GM18873 (cell line): Measurements from ENCODE around the gene ARHGEF7.
A peak's percentile ranks its signal among the peaks of the same experiment; 100 is the strongest.

Source experiments
- ATAC-seq: cut with Tn5 transposase; IDR thresholded peaks from one replicate; pipeline ENCODE4 v1.9.1; 2021; ENCODE audit warnings: mild to moderate bottlenecking, moderate library complexity, moderate number of reproducible peaks; ENCODE audit not compliant: unreplicated experiment, low FRiP score

ARHGEF7 gene

DNA sequence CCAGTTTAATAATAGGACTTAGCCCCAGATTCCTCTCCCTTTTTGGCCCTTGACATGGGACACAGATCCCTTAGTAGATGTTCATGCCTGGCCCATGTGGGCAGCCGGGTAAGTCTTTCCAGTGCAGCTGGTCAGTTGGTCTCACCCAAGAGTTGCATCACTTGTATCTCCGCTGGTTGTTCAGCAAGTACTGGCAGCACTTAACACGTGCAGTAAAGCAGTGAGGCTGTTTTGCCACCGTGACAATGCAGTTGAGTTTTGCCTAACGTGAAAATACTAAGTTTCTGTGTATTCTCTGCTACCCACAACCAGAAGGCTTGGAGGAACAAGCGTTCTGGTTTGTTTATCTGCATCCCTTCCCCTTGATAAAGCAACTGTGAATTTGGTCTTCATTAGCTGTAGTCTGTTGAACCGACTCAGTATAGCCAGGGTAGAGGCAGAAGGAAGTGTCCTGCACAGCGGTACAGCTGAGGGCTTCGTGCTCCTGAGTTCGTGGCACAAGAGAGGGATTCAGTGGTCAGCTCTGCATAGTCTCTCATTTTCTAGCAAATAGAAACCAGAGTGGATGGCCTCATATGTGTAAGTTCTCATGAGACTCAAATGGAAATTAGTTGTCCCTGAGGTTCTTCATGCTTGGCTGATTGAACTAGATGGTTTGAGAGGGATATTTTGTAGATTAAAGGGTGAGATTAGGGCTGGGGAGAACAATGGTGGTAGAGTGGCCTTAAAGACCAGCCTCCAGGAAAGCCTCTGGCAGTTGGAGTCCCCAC is 50.3 kb downstream of the ARHGEF7 start:
- ATAC-seq: peak; percentile 40

DNA sequence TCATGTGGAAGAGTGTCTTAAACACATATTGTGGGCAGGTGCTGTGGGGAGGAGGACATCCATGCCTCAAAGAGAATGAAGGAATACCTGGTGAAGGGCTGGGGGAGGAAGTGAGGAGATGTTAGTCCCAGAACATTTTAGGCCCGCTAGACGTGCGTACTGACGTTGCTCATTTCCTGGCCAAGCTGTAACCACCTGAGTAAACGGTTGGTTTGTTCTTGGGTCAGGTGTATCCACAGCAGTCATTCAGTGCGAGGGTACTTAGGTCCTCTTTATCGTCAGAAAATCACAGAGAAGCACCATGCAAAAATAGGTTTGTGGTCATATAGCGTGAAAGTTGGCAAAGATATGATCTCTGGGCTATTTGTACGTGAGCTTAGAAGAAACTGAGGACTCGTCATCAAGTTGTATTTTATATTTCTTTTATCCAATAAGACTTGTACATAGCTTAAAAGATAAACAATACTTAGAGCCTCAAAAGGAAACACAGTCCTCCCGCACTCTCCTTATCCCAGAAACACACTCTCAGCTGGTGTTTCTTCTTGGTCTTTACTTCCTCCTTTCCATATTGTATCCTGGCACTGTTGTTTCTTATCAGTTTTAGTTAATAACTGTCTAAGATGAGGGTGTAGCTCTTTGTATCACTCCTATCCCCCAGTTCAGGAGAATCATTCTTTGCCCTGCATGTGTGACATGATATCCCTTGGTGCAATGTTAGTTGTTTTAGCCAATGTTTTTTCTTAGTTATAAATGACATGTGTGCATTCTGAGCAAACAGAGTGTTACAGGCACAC is 52.0 kb downstream of the ARHGEF7 start:
- ATAC-seq: no peak

DNA sequence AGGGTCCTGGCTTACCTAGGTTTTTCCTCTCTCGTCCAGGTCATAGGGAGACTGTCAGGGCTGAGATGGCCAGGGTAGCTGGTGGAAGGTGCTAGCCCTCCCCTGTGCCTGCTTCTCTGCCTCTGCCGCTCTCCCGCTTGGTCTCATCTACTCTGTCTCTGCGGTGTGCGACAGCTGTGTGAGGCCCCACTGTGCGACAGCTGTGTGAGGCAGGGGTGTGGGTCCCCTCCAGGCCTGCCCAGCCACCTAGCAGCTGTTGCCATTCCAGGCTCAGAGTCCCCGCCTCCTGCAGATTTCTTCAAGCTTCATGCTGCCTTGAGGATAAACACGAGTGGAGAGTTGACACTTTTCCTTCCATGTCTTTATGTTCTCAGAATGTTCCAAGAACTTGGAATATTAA is 53.0 kb downstream of the ARHGEF7 start:
- ATAC-seq: no peak

DNA sequence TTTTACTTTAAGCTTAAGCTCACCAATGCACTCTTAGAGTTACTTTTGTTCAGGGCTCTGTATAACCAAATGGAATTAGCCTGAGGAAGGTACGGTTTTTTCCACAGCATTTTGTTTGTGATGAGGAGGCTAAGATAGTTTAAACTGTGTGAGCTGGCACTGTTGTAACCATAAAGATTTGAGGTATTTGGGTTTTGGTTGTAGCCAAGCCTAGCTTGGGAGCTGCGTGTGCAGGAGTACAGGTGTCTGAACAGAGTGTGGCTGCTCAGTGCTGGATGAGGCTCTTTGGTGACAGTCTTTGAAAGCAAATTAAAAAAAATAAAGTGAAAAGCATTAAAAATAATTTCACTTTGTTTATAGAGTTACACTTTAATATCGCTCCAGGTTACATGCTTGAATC is 56.0 kb downstream of the ARHGEF7 start:
- no peak for ATAC-seq

DNA sequence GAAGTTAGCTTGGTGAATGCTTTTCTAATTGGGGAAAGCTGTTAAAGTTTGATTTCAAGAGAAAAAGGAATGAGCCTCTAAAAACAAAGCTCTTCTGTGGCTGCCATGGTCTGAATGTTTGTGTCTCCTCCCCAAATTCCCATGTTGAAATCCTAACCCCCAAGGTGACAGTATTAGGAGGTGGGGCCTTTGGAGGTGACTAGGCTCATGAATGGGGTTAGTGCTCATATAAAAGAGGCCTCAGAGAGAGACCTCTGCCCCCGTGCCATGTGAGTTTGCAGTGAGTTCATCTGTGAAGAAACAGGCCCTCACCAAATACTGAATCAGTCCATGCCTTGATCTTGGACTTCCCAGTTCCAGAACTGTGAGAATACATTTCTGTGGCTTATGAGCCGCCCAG is 56.5 kb downstream of the ARHGEF7 start:
- no peak for ATAC-seq

DNA sequence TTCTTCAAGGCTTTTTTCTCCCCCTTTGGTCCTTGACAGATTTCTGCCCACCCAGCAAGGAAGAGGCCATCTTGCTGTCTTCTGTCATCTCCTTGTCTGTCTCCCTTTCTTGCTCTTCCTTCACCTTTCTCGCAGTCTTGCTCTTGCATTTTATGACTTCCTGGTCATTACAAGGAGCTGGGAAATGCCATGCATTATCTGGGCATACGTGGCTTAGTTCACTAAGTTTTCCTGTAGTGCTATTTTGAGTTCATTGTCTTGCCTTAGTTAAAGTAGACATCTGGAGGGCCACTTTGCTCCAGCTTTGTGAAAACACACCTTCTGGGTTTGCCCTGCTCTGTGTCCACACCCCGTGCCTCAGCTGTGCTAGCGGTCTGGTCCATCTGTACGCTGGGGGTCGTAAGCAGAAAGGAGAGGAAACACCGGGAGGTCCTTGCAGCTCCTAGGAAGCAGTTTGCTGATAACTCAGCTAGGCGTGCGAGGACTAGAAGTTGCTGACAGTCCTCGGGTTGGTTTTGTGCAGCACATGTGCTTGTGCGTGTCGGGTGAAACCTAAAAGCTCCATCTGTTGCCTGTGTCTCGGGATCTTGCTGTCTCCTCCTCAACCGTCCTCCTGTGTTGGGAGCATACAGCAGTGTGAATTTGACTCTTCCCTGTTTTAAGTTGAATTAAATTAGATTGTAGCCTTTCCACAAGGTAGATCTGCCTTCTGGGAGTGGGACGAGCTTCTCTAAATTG is 59.4 kb downstream of the ARHGEF7 start:
- ATAC-seq: no peak

DNA sequence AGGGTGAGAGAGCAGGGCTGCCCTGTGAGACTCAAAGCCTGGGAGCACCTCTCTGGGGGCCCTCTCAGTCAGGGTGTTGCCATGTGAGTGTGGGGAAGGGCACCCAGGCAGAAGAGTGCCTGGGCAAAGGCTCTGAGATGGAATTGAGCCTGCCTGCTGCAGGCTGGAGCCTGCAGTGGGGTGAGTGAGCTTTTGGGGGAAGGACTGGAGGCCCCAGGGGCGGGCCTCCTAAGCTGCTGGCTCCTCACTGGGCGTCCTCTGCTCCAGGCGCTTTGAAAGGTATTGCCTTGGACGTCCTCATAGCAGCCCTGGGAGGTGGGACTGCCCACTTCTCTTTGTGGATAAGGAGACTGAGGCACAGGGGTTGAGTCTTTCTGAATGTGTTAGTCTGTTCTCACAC is 60.3 kb downstream of the ARHGEF7 start:
- no peak for ATAC-seq

DNA sequence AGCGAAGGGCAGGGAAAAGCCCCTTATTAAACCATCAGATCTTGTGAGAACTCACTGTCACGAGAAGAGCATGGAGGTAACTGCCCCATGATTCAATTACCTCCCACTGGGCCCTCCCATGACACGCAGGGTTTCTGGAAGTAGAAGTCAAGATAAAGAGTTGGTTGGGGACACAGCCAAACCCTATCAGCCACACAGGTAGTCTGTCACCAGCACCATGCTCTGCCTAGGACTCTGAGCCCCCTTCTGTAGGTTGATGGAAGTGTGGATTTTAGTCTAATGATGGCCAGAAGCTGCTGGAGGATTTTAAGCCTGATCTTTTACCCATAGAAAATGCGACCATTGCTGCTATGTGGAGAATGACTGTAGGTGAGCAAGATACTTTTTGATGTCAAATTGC is 60.8 kb downstream of the ARHGEF7 start:
- no peak for ATAC-seq

DNA sequence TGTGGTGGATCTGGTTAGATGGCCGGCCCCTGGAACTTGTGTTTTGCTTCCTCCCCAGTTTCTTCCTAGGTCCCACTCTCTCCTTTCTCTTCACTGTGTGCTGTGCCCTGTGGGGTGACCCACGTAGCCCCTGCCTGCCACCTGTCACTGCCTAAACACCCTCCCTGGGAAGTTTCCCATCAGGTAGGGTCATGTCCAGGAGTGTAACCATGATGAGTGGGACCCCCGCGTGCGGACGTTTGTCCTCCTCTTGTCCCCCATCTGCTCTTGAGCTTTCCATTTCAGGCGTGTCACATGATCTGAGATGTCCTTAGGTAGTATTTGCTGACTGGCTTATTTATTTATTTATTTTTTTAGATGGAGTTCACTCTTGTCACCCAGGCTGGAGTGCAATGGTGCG is 61.3 kb downstream of the ARHGEF7 start:
- no peak for ATAC-seq

DNA sequence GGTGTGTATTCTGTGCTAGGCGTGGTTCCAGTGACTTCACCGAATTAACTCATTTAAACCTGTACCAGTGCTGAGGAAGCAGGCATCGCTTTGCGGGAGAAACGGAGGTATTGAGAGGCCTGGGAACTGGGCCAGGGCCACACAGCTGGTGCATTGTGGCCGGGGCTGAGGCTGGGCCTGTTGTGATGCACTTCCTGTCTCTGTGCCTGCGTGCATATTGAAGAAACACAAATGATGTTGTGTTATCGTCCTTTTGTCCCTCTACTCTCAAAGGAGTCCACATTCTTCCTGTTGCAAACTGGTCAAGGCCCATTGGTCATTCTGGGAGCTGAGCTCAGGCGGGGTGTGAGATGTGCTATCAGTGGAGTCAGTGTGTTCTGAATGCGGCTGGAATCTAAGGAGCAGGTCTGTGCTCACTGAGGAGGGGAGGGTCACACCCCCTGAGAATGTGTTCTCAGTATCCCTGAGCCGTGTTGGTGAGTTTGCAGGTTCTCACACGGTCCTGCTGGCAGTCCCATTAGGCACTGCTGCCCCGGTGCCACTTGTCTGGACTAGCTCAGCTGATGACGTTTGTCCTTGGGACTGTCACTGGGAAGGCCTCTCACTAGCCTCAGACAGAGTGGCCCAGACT is 62.1 kb downstream of the ARHGEF7 start:
- no peak for ATAC-seq

DNA sequence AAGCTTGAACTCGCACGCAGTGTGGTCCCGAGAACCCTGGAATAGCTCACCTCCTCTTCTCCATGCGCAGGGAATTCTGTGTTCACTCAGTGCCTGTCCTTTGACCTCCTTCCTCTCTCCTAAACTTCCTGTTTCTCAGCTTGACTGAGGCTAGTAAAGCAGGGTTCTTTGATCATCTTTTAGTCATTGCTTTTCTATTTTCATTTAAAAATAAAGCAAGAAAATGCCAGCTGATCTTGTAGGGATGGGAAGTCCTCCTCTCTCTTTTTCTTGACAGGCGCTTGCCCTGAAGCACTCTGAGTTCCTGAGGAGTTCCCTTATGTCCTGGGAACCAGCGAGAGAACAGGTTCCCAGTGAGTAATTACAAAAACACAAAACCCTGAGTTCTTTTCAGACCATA is 62.8 kb downstream of the ARHGEF7 start:
- no peak for ATAC-seq

DNA sequence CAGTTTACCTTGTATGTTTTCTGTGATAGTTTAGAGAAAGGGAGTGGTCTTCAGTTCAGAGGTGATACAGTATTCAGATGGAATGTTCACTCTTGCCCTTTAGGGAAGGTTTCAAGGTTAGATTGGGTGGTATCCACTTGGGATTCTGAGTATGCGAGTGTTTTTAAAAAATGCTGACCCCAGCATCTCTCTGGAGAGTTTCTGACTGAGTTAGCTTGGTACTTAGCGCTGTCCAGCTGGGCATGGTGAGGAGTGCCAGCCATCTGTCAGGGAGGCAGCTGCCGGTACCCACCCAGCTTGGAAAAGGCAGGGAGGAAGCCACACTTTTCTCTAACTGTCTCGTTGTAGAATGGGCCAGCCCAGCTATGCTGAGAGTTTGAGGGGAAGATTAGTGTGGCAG is 63.3 kb downstream of the ARHGEF7 start:
- no peak for ATAC-seq

DNA sequence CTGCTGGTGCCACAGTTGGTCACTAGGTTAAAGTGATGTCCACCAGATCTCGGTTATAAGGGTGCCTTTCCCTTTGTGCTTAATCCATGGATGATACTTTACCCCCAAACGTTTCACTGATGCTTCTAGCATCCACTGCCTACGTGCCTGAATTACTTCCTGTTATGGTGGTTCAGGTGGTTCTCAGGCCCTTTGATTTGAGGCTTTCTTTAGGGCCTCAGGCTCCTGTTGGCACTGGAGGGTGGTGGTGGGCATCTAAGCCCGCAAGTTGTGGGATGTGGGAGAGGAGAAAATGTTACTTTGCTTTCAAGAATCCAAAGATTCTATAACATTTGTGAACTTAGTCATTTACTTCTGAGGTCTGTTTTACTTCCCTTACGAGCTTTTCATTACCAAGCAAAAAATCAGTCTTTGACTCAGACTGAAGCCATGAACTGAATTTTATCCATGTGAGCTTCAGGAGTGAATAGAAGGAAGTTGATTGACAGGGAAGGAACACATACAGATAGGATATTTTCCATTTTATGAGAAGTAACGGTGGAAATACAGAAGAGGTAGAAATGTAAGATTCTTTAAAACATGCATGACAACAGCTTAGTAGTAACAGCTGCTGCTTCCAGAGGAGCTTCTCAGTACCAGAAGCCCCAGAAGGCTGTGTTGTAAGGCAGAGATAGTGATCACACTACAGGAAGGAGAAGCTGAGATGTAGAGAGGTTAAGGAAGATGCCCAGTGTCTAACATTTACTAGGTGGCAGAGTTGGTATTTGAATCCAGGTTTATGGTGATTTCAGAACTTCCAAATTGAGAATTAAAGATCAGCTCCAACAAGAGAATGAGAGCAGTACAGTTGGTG is 65.0 kb downstream of the ARHGEF7 start:
- no peak for ATAC-seq

DNA sequence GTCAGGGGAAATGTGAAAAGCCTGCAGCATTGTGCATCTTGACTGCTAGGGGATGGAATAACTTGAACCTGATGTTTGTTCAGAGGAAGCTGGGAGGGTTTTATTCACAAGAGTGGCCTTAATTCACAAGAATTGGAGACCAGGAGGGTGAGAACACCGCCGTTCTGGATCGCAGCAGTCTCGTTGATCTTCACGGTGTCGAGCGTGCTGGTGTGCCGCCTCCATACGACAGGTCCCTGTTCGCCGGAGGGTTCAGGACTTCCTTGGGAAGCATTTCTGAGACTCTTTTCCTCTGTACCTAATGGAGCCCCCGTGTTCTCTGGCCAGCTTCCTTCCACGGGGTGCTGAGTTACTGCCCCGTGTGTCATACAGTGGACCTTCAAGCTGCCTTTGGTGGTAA is 66.9 kb downstream of the ARHGEF7 start:
- no peak for ATAC-seq

DNA sequence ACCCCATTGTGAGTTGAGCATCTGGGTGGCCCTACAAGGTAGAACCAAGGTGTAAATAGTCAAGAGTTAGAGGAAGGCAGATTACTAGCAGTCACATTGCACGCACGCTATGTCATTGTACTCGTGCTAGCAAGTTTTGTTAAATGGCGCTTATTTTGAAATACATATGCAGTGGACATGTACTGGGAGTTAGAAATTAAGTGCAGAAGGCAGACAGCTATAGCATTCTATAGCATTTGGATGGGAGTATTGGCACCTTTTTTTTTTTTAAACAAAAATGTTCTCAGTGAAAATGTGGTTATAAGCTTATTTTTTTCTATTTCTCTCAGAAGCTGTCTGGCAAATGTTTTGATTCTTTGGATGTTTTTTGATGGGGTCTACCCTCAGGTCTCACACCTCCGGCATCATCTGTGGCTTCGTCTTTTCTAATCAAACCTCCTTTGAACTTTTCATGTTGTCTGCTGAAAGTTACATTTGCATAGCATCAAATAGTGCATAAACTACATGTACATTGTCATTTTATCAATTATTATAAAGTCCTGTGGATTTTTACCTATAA is 68.1 kb downstream of the ARHGEF7 start:
- ATAC-seq: no peak

DNA sequence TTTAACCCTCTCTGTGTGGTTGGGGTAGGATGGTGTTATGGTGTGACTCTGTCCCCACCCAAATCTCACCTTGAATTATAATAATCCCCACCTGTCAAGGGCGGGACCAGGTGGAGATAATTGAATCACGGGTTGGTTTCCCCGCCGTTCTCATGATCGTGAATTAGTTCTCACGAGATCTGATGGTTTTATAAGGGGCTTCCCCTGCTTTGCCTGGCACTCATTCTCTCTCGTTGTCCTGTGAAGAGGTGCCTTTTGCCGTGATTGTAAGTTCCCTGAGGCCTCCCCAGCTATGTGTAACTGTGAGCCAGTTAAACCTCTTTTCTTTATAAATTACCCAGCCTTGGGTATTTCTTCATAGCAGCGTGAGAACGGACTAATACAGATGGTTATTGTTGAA is 68.8 kb downstream of the ARHGEF7 start:
- ATAC-seq: no peak

DNA sequence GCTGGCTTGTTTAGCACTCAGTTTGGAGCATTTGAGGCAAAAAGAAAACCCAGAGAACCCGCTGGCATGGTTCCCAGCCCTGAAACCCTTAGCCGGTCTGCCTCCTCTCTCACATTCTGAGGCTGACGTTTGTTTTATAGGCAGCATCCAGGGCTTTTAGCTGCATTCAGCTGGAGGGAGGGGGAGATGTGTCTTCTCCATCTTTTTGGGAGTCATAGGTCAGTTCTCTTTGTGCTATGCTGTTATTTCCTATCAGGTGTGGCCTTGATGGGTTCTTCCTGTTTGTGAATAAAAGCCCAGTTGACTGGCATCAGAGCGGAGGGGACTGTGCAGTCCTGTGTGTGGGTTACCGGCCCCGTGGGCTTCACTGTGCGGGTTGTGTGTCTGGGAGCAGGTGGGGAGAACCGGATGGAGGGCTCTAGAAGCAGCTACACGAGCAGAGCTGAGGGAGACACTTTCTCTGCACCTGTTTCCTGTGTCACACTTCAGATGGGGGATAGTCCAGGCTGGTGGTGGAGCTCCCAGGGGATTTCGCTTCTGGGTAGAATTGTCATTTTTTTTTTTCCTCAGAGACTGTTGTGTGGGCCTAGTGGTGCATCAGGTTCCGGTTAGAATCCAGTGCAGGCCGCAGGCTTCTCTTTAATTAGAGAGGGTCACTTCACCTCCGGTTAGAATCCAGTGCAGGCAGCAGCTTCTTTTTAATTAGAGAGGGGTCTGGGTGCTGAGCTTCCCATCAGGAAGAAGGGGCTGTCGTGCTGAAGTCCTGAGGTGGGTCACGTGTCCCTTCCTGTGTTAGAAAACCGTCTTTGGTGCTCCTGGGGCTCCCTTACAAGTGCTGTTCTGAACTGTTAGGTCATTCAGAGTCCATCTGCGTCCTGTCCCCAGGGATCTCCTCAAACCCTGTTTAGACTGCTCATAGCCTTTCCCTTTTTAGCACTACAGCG is 69.6 kb downstream of the ARHGEF7 start:
- ATAC-seq: peak; percentile 91

DNA sequence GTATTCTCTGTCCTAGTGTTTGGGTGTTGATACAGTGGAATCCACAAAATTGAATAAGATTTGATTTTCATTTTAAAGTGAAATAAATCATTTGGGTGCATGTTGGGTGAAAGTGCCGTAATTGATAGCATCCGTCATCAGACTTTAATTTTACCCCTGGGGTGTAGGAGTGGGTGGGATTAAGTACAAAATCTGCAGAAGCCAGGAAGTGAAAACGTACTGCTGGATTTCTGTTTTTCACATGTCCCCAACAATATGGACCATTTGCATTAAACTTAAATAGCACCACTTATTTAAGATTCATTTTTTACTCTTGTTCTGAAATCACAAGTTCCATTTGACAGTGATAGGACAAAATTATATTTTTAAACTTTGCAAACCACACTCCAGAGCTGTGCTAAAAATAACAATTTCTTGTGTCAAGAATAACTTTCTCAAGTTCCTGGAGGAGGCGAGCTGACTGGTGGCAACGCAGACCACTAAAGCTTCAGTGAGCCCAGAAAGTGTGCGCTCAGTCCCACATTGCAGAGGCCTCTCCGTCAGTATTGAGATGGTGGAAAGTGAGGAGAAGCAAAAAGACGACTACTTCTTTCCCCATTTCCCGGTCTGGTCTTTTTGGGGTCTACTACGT is 71.3 kb downstream of the ARHGEF7 start:
- no peak for ATAC-seq
